H1 (cell line): ENCODE results near the gene ZNF419. TPM values are rescaled to one million over a fixed set of nuclear protein-coding genes. Genes with fewer than 3 reads are reported as not detected.
A peak's percentile ranks its signal among the peaks of the same experiment; 100 is the strongest.

Experiments used
- KDM4A ChIP-seq: IDR thresholded peaks from one replicate; pipeline ENCODE4 v1.7.1; 2012; ENCODE audit warnings: low read depth, mild to moderate bottlenecking, moderate library complexity, low read length, inconsistent platforms; ENCODE audit not compliant: severe bottlenecking
- POLR2A ChIP-seq, 2 experiments: IDR thresholded peaks; 1 replicate in 1 of 2; 2 replicates in 1 of 2; pipeline ENCODE4 v1.6.1; 2011; ENCODE audit warnings: low read depth in 2 of 2, low read length in 2 of 2, mild to moderate bottlenecking in 2 of 2; ENCODE audit errors: control extremely low read depth in 1 of 2
- POLR2AphosphoS5 ChIP-seq: IDR thresholded peaks from 2 replicates; pipeline ENCODE4 v1.6.1; 2011; ENCODE audit warnings: low read depth, low read length
- SP1 ChIP-seq: IDR thresholded peaks from 2 replicates; pipeline ENCODE4 v1.6.1; 2011; ENCODE audit warnings: low read depth, low read length
- polyA plus RNA-seq, 7 experiments: library from polyadenylated mRNA; depleted of rRNA in 3 of 7; stranded (reverse) in 5 of 7; unstranded in 2 of 7; fragments of >200 nt in 5 of 7; fragments of 200-250 nt in 2 of 7; gene quantifications; 1 replicate in 5 of 7; 2 replicates in 1 of 7; 4 replicates in 1 of 7; pipeline versions ENCODE4 v1.2.1 to v1.2.3, GENCODE V29; 2011 to 2013; ENCODE audit warnings: missing spikeins in 2 of 7, mixed read lengths in 2 of 7
- total RNA-seq: library from RNA; stranded (reverse); fragmentation: NEBNext Ultra II Directional; extraction: Animal tissue kit (Norgen Biotek cat#: 25700); gene quantifications from 2 replicates; pipeline ENCODE4 v1.2.1, GENCODE V29; 2021

The ZNF419 gene
- total and polyA plus RNA-seq, 2 of the 8 experiments (the other 6 are each of a cell fraction or from before 2014, with no cell fraction given) = 5.8 to 11.9 TPM

- TF ChIP-seq POLR2AphosphoS5 (peak; percentile 91), KDM4A (peak; percentile 70), SP1 (peak; percentile 92), POLR2A (IDR thresholded peaks at IDR 0.05; ENCODE audit: control extremely low read depth in 1 of 2, low read depth in 2 of 2, low read length in 2 of 2) (peak; percentile 71 to 94)
Observed at GRCh38 chr19:57487477-57488298, at the start of gene ZNF419 (continued).
